Endodermal cell (in vitro differentiated cells): ENCODE data around the gene GDAP2. TPM values are rescaled to one million over a fixed set of nuclear protein-coding genes. Genes with fewer than 3 reads are reported as not detected.

ENCODE experiments used
- DNase-seq: peaks from one replicate; pipeline ENCODE4 v3.0.0-alpha.2; 2017
- H3K27ac ChIP-seq: 2 replicates; pipeline ENCODE4 v1.5.1; 2013; ENCODE audit warnings: mild to moderate bottlenecking, low read depth, low read length, moderate library complexity
- H3K27me3 ChIP-seq: 2 replicates; pipeline ENCODE4 v1.6.1; 2013; ENCODE audit warnings: mild to moderate bottlenecking, low read length, moderate library complexity; ENCODE audit not compliant: insufficient read depth, control insufficient read depth, poor library complexity, severe bottlenecking
- H3K36me3 ChIP-seq: 2 replicates; pipeline ENCODE4 v1.7.0; 2013; ENCODE audit warnings: mild to moderate bottlenecking, low read length, moderate library complexity; ENCODE audit not compliant: control insufficient read depth, insufficient read depth
- H3K4me1 ChIP-seq: one replicate; pipeline ENCODE4 v1.7.0; 2013; ENCODE audit warnings: low read length; ENCODE audit not compliant: control insufficient read depth, insufficient read depth
- H3K4me3 ChIP-seq: 2 replicates; pipeline ENCODE4 v1.5.1; 2013; ENCODE audit warnings: mild to moderate bottlenecking, low read length, moderate library complexity
- H3K9ac ChIP-seq: 2 replicates; pipeline ENCODE4 v1.6.1; 2013; ENCODE audit warnings: mild to moderate bottlenecking, low read length, moderate library complexity; ENCODE audit not compliant: poor library complexity, severe bottlenecking; ENCODE audit errors: extremely low read depth
- H3K9me3 ChIP-seq: 2 replicates; pipeline ENCODE4 v1.6.1; 2013; ENCODE audit warnings: mild to moderate bottlenecking, low read length, moderate library complexity; ENCODE audit not compliant: control insufficient read depth
- H3K27ac Mint-ChIP-seq: 2 replicates; pipeline ENCODE4 v1.8.0; 2020; ENCODE audit warnings: mixed read lengths
- H3K27me3 Mint-ChIP-seq: 2 replicates; pipeline ENCODE4 v1.8.0; 2021; ENCODE audit warnings: mild to moderate bottlenecking, mixed read lengths; ENCODE audit not compliant: insufficient read depth
- H3K36me3 Mint-ChIP-seq: 2 replicates; pipeline ENCODE4 v1.8.0; 2020; ENCODE audit warnings: low read depth, mixed read lengths
- H3K4me1 Mint-ChIP-seq: 2 replicates; pipeline ENCODE4 v1.8.0; 2020; ENCODE audit warnings: mixed read lengths
- H3K4me3 Mint-ChIP-seq: 2 replicates; pipeline ENCODE4 v1.8.0; 2020; ENCODE audit warnings: mild to moderate bottlenecking, moderate library complexity, mixed read lengths
- H3K9me3 Mint-ChIP-seq: 2 replicates; pipeline ENCODE4 v1.8.0; 2020; ENCODE audit warnings: mild to moderate bottlenecking, mixed read lengths
- CTCF ChIP-seq: fragments of 200-600 bp; sonication (generic); conservative IDR thresholded peaks from 2 replicates; pipeline ENCODE4 v1.5.0; 2021; ENCODE audit warnings: antibody characterized with exemption, mild to moderate bottlenecking
- whole genome bisulfite sequencing, 2 experiments: methylation state at CpG; one replicate each; pipeline versions ENCODE4 v1.1.5 to v1.1.7; 2013; ENCODE audit warnings: missing lambda C conversion rate in 2 of 2, mixed read lengths in 1 of 2; ENCODE audit not compliant: insufficient coverage in 1 of 2, insufficient read length in 1 of 2; 5-methylcytosine and 5-hydroxymethylcytosine counted together
- total RNA-seq, 2 donors: library from RNA; stranded (reverse); fragmentation: NEBNext Ultra II Directional in 1 of 2; extraction: Animal tissue kit (Norgen Biotek cat#: 25700) in 1 of 2; gene quantifications; 2 replicates in 1 of 2; 3 replicates in 1 of 2; pipeline ENCODE4 v1.2.1, GENCODE V29; 2021

GDAP2 gene
- total RNA-seq, 2 donors from 2014 or later, result 24.1 to 34.8 TPM

- no peak for DNase-seq
- no peak overlapping the region for H3K4me3 ChIP-seq
- H3K9ac ChIP-seq, result no peak overlapping the region
- H3K36me3 Mint-ChIP-seq, result no peaks in the 10 kb centered on the region
- no peak for TF ChIP-seq CTCF
- H3K36me3 ChIP-seq, result no peaks in the 10 kb centered on the region
- peaks cover 5% of the 10 kb centered on the region for H3K27me3 Mint-ChIP-seq
- H3K9me3 Mint-ChIP-seq, result peaks cover 6% of the 10 kb centered on the region
- no peak overlapping the region for H3K27ac Mint-ChIP-seq
- H3K27ac ChIP-seq, result no peak overlapping the region
- peaks cover 15% of the 10 kb centered on the region for H3K9me3 ChIP-seq
- H3K4me1 Mint-ChIP-seq, result peaks cover 5% of the 10 kb centered on the region
- WGBS, 2 experiments, result 94 to 99% methylated on average over 2 to 3 of the region's 3 CpGs
- no peaks in the 10 kb centered on the region for H3K27me3 ChIP-seq
- peaks cover 4% of the 10 kb centered on the region for H3K4me1 ChIP-seq
- no peak overlapping the region for H3K4me3 Mint-ChIP-seq
Observed at GRCh38 chr1:117821774-117822482, 107.5 kb downstream of the GDAP2 start.

GRCh38 chr1:117821382-117821755 is 108.1 kb downstream of the GDAP2 start:
- Mint-ChIP-seq H3K9me3 (peaks cover 6% of the 10 kb centered on the region), H3K4me3 (no peak overlapping the region), H3K4me1 (peaks cover 5% of the 10 kb centered on the region), H3K27ac (no peak overlapping the region), H3K27me3 (peaks cover 5% of the 10 kb centered on the region), H3K36me3 (no peaks in the 10 kb centered on the region)
- Histone ChIP-seq H3K27me3 (no peaks in the 10 kb centered on the region), H3K4me1 (peaks cover 4% of the 10 kb centered on the region), H3K9me3 (peaks cover 15% of the 10 kb centered on the region), H3K36me3 (no peaks in the 10 kb centered on the region), H3K27ac (no peak overlapping the region), H3K4me3 (no peak overlapping the region), H3K9ac (no peak overlapping the region)
- WGBS, 2 experiments, result 89 to 96% methylated on average over 4 to 5 of the region's 5 CpGs
- no peak for DNase-seq
- no peak for TF ChIP-seq CTCF

GRCh38 chr1:117820694-117821381 is 108.6 kb downstream of the GDAP2 start:
- Mint-ChIP-seq H3K9me3 (peaks cover 6% of the 10 kb centered on the region), H3K4me1 (peaks cover 4% of the 10 kb centered on the region), H3K27me3 (peaks cover 5% of the 10 kb centered on the region), H3K36me3 (no peaks in the 10 kb centered on the region), H3K4me3 (no peak overlapping the region), H3K27ac (no peak overlapping the region)
- peaks cover 4% of the 10 kb centered on the region for H3K4me1 ChIP-seq
- DNase-seq, result no peak
- peaks cover 15% of the 10 kb centered on the region for H3K9me3 ChIP-seq
- H3K4me3 ChIP-seq, result no peak overlapping the region
- H3K27me3 ChIP-seq, result no peaks in the 10 kb centered on the region
- H3K36me3 ChIP-seq, result no peaks in the 10 kb centered on the region
- H3K27ac ChIP-seq, result no peak overlapping the region
- H3K9ac ChIP-seq, result no peak overlapping the region
- no peak for TF ChIP-seq CTCF
- 95 to 97% methylated on average over 3 to 7 of the region's 7 CpGs for WGBS, 2 experiments
